ENCODE measurements around the gene MAP2. TPM values are rescaled to one million over a fixed set of nuclear protein-coding genes. Genes with fewer than 3 reads are reported as not detected.
A peak's percentile ranks its signal among the peaks of the same experiment; 100 is the strongest.

MAP2 gene
- total and polyA plus RNA-seq, 4 donors = 215 to 669 (median 469) TPM

GRCh38 chr2:209690029-209690754, 266.3 kb downstream of the MAP2 start:
- WGBS (ENCODE audit: insufficient coverage) = 65% methylated on average over 8 of the region's 10 CpGs
- Histone ChIP-seq H3K27ac (ENCODE audit: low read depth, low read length) (no peak overlapping the region), H3K4me3 (ENCODE audit: low read depth, low read length) (no peak overlapping the region), H3K27me3 (ENCODE audit: control insufficient read depth, insufficient read depth, low read length) (no peaks in the 10 kb centered on the region), H3K4me1 (ENCODE audit: control insufficient read depth, insufficient read depth, low read length) (peaks cover 4% of the 10 kb centered on the region), H3K9me3 (ENCODE audit: control insufficient read depth, insufficient read depth, low read length) (no peaks in the 10 kb centered on the region), H3K36me3 (ENCODE audit: control insufficient read depth, insufficient read depth, low read length) (peaks cover 11% of the 10 kb centered on the region)
- peak in 1 of 6 donors; percentile 61 for DNase-seq (ENCODE audit: low read depth in 4 of 6, low spot score in 6 of 6)

GRCh38 chr2:209694748-209695147, 270.9 kb downstream of the MAP2 start:
- no peak for DNase-seq (ENCODE audit: low read depth in 4 of 6, low spot score in 6 of 6)
- Histone ChIP-seq H3K27ac (ENCODE audit: low read depth, low read length) (no peak overlapping the region), H3K4me1 (ENCODE audit: control insufficient read depth, insufficient read depth, low read length) (no peaks in the 10 kb centered on the region), H3K9me3 (ENCODE audit: control insufficient read depth, insufficient read depth, low read length) (no peaks in the 10 kb centered on the region), H3K4me3 (ENCODE audit: low read depth, low read length) (no peak overlapping the region), H3K36me3 (ENCODE audit: control insufficient read depth, insufficient read depth, low read length) (peaks cover 11% of the 10 kb centered on the region), H3K27me3 (ENCODE audit: control insufficient read depth, insufficient read depth, low read length) (no peaks in the 10 kb centered on the region)
- WGBS (ENCODE audit: insufficient coverage) = 98% methylated on average over 8 of the region's 8 CpGs

- no peaks in the 10 kb centered on the region for H3K4me1 ChIP-seq (ENCODE audit: control insufficient read depth, insufficient read depth, low read length)
- peaks cover 3% of the 10 kb centered on the region for H3K36me3 ChIP-seq (ENCODE audit: control insufficient read depth, insufficient read depth, low read length)
- no peak overlapping the region for H3K4me3 ChIP-seq (ENCODE audit: low read depth, low read length)
- no CpG with 5 or more reads among the region's 8 CpGs for WGBS (ENCODE audit: insufficient coverage)
- no peak overlapping the region for H3K27ac ChIP-seq (ENCODE audit: low read depth, low read length)
- no peak for DNase-seq (ENCODE audit: low read depth in 4 of 6, low spot score in 6 of 6)
- H3K9me3 ChIP-seq (ENCODE audit: control insufficient read depth, insufficient read depth, low read length) = no peaks in the 10 kb centered on the region
- no peaks in the 10 kb centered on the region for H3K27me3 ChIP-seq (ENCODE audit: control insufficient read depth, insufficient read depth, low read length)
Measured at GRCh38 chr2:209696836-209697711, 273.2 kb downstream of the MAP2 start.

GRCh38 chr2:209702775-209703174, 278.9 kb downstream of the MAP2 start:
- Histone ChIP-seq H3K4me3 (ENCODE audit: low read depth, low read length) (no peak overlapping the region), H3K4me1 (ENCODE audit: control insufficient read depth, insufficient read depth, low read length) (no peaks in the 10 kb centered on the region), H3K9me3 (ENCODE audit: control insufficient read depth, insufficient read depth, low read length) (no peaks in the 10 kb centered on the region), H3K27ac (ENCODE audit: low read depth, low read length) (no peak overlapping the region), H3K36me3 (ENCODE audit: control insufficient read depth, insufficient read depth, low read length) (peaks cover 2% of the 10 kb centered on the region), H3K27me3 (ENCODE audit: control insufficient read depth, insufficient read depth, low read length) (no peaks in the 10 kb centered on the region)
- no peak for DNase-seq (ENCODE audit: low read depth in 4 of 6, low spot score in 6 of 6)
- no CpG with 5 or more reads among the region's 2 CpGs for WGBS (ENCODE audit: insufficient coverage)

- no peak overlapping the region for H3K4me3 ChIP-seq (ENCODE audit: low read depth, low read length)
- no peak overlapping the region for H3K27ac ChIP-seq (ENCODE audit: low read depth, low read length)
- DNase-seq (ENCODE audit: low read depth in 4 of 6, low spot score in 6 of 6) = peak in 1 of 6 donors; percentile 52
- no peaks in the 10 kb centered on the region for H3K27me3 ChIP-seq (ENCODE audit: control insufficient read depth, insufficient read depth, low read length)
- peaks cover 10% of the 10 kb centered on the region for H3K36me3 ChIP-seq (ENCODE audit: control insufficient read depth, insufficient read depth, low read length)
- no peaks in the 10 kb centered on the region for H3K4me1 ChIP-seq (ENCODE audit: control insufficient read depth, insufficient read depth, low read length)
- H3K9me3 ChIP-seq (ENCODE audit: control insufficient read depth, insufficient read depth, low read length) = no peaks in the 10 kb centered on the region
Measured at GRCh38 chr2:209713219-209713618, 289.4 kb downstream of the MAP2 start.

GRCh38 chr2:209719034-209719433, 295.2 kb downstream of the MAP2 start:
- Histone ChIP-seq H3K36me3 (ENCODE audit: control insufficient read depth, insufficient read depth, low read length) (peaks cover 13% of the 10 kb centered on the region), H3K27ac (ENCODE audit: low read depth, low read length) (no peak overlapping the region), H3K4me1 (ENCODE audit: control insufficient read depth, insufficient read depth, low read length) (no peaks in the 10 kb centered on the region), H3K27me3 (ENCODE audit: control insufficient read depth, insufficient read depth, low read length) (no peaks in the 10 kb centered on the region), H3K4me3 (ENCODE audit: low read depth, low read length) (no peak overlapping the region), H3K9me3 (ENCODE audit: control insufficient read depth, insufficient read depth, low read length) (no peaks in the 10 kb centered on the region)
- no CpG with 5 or more reads among the region's 5 CpGs for WGBS (ENCODE audit: insufficient coverage)
- no peak for DNase-seq (ENCODE audit: low read depth in 4 of 6, low spot score in 6 of 6)

- H3K4me3 ChIP-seq (ENCODE audit: low read depth, low read length) = no peak overlapping the region
- no peaks in the 10 kb centered on the region for H3K9me3 ChIP-seq (ENCODE audit: control insufficient read depth, insufficient read depth, low read length)
- H3K27ac ChIP-seq (ENCODE audit: low read depth, low read length) = no peak overlapping the region
- DNase-seq (ENCODE audit: low read depth in 4 of 6, low spot score in 6 of 6) = no peak
- H3K27me3 ChIP-seq (ENCODE audit: control insufficient read depth, insufficient read depth, low read length) = no peaks in the 10 kb centered on the region
- H3K4me1 ChIP-seq (ENCODE audit: control insufficient read depth, insufficient read depth, low read length) = no peaks in the 10 kb centered on the region
- H3K36me3 ChIP-seq (ENCODE audit: control insufficient read depth, insufficient read depth, low read length) = peaks cover 14% of the 10 kb centered on the region
Measured at GRCh38 chr2:209721497-209721896, 297.6 kb downstream of the MAP2 start.

- DNase-seq (ENCODE audit: low read depth in 4 of 6, low spot score in 6 of 6) = no peak
- H3K4me1 ChIP-seq (ENCODE audit: control insufficient read depth, insufficient read depth, low read length) = no peaks in the 10 kb centered on the region
- no peak overlapping the region for H3K4me3 ChIP-seq (ENCODE audit: low read depth, low read length)
- no peaks in the 10 kb centered on the region for H3K9me3 ChIP-seq (ENCODE audit: control insufficient read depth, insufficient read depth, low read length)
- WGBS (ENCODE audit: insufficient coverage) = no CpG with 5 or more reads among the region's 2 CpGs
- H3K27me3 ChIP-seq (ENCODE audit: control insufficient read depth, insufficient read depth, low read length) = no peaks in the 10 kb centered on the region
- peaks cover 12% of the 10 kb centered on the region for H3K36me3 ChIP-seq (ENCODE audit: control insufficient read depth, insufficient read depth, low read length)
- no peak overlapping the region for H3K27ac ChIP-seq (ENCODE audit: low read depth, low read length)
Measured at GRCh38 chr2:209726311-209726710, 302.5 kb downstream of the MAP2 start.

GRCh38 chr2:209727077-209727476, 303.2 kb downstream of the MAP2 start:
- Histone ChIP-seq H3K4me3 (ENCODE audit: low read depth, low read length) (no peak overlapping the region), H3K4me1 (ENCODE audit: control insufficient read depth, insufficient read depth, low read length) (no peaks in the 10 kb centered on the region), H3K27me3 (ENCODE audit: control insufficient read depth, insufficient read depth, low read length) (no peaks in the 10 kb centered on the region), H3K9me3 (ENCODE audit: control insufficient read depth, insufficient read depth, low read length) (no peaks in the 10 kb centered on the region), H3K36me3 (ENCODE audit: control insufficient read depth, insufficient read depth, low read length) (peaks cover 12% of the 10 kb centered on the region), H3K27ac (ENCODE audit: low read depth, low read length) (no peak overlapping the region)
- no peak for DNase-seq (ENCODE audit: low read depth in 4 of 6, low spot score in 6 of 6)
- 86% methylated on average over 1 of the region's 2 CpGs for WGBS (ENCODE audit: insufficient coverage)

GRCh38 chr2:209734805-209735204, 311.0 kb downstream of the MAP2 start:
- Histone ChIP-seq H3K9me3 (ENCODE audit: control insufficient read depth, insufficient read depth, low read length) (no peaks in the 10 kb centered on the region), H3K36me3 (ENCODE audit: control insufficient read depth, insufficient read depth, low read length) (no peaks in the 10 kb centered on the region), H3K4me3 (ENCODE audit: low read depth, low read length) (no peak overlapping the region), H3K27me3 (ENCODE audit: control insufficient read depth, insufficient read depth, low read length) (no peaks in the 10 kb centered on the region), H3K4me1 (ENCODE audit: control insufficient read depth, insufficient read depth, low read length) (no peaks in the 10 kb centered on the region), H3K27ac (ENCODE audit: low read depth, low read length) (no peak overlapping the region)
- WGBS (ENCODE audit: insufficient coverage) = 79% methylated on average over 2 of the region's 3 CpGs
- no peak for DNase-seq (ENCODE audit: low read depth in 4 of 6, low spot score in 6 of 6)
